AG04449 (cell line): Measurements from ENCODE around the gene MMAA.

Experiments
- CTCF ChIA-PET: fragments of 350-600 bp; formaldehyde crosslinking; extraction: SDS; loops from one replicate; lab custom pipeline; 2021; ENCODE audit warnings: antibody characterized with exemption; lab: Yijun Ruan, JAX
- POLR2A ChIA-PET: fragments of 400-600, 350-600 bp; formaldehyde crosslinking; extraction: SDS; loops from one replicate; lab custom pipeline; 2020; ENCODE audit warnings: antibody characterized with exemption, inconsistent platforms; lab: Yijun Ruan, JAX
- DNase-seq: peaks from one replicate; pipeline ENCODE4 v3.0.0-alpha.2; 2010; ENCODE audit warnings: low read depth, low spot score
- H3K4me3 ChIP-seq: 2 replicates; pipeline ENCODE4 v1.5.1; 2011; ENCODE audit warnings: low read depth, mild to moderate bottlenecking, control low read depth, low read length
- CTCF ChIP-seq: IDR thresholded peaks from one replicate; pipeline ENCODE4 v1.5.1; 2011; ENCODE audit warnings: mild to moderate bottlenecking, moderate library complexity, low read length, control low read depth, inconsistent platforms; ENCODE audit not compliant: insufficient read depth; ENCODE audit errors: missing control alignments

The MMAA gene

GRCh38 chr4:145694929-145695328, 75.7 kb downstream of the MMAA start:
- no peak for DNase-seq
- no peak for TF ChIP-seq CTCF
- POLR2A ChIA-PET: no interaction called here
- CTCF ChIA-PET: interaction anchor here (0.9 kb wide), 1 partner anchor 10 kb away, joined by 3 read pairs; no protein-coding TSS in a partner anchor
- H3K4me3 ChIP-seq: no peak overlapping the region

GRCh38 chr4:145697332-145697731, 78.1 kb downstream of the MMAA start:
- no peak overlapping the region for H3K4me3 ChIP-seq
- TF ChIP-seq CTCF: no peak
- ChIA-PET POLR2A (interaction anchor here (0.6 kb wide), 1 partner anchor 33 kb away, joined by 3 read pairs; no protein-coding TSS in a partner anchor), CTCF (no interaction called here)
- no peak for DNase-seq

- H3K4me3 ChIP-seq: no peak overlapping the region
- no peak for DNase-seq
- no peak for TF ChIP-seq CTCF
- POLR2A ChIA-PET: no interaction called here
- CTCF ChIA-PET: no interaction called here
These were observed 79.3 kb downstream of the MMAA start for GRCh38 chr4:145698507-145698906.

- no peak for DNase-seq
- POLR2A ChIA-PET: no interaction called here
- TF ChIP-seq CTCF: no peak
- no peak overlapping the region for H3K4me3 ChIP-seq
- CTCF ChIA-PET: no interaction called here
These were observed 84.8 kb downstream of the MMAA start for GRCh38 chr4:145703850-145704497.

GRCh38 chr4:145709336-145709735, 90.2 kb downstream of the MMAA start:
- CTCF ChIA-PET: interaction anchor here (0.9 kb wide), 1 partner anchor 230 kb away, joined by 3 read pairs; the partner anchor contains the start of gene ZNF827
- no peak overlapping the region for H3K4me3 ChIP-seq
- DNase-seq: no peak
- no peak for TF ChIP-seq CTCF
- POLR2A ChIA-PET: interaction anchor here (0.7 kb wide), 1 partner anchor 24 kb away, joined by 3 read pairs; no protein-coding TSS in a partner anchor
